ENCODE measurements around the gene PTPRG.

DNA sequence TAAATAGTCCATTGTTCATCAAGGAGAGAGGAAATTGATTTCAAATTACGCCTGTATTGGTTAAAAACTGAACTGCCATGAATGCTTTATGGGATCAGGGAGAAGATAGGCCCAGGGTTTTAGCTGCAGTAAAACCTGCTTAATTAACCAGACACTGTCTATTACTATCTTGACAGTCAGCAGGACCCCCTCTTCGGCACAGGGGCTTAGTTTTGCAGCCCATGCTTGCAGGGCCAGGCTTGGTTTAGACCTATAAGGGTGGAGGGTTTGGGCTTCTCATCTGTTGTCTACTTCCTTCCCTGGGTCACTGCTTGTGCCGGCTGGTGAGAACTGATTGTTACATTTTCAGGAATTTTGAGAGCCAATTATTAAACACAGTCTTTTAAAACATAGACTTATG is 41.1 kb downstream of the PTPRG start:
- TF ChIP-seq PRPF4 (IDR thresholded peaks at IDR 0.05; ENCODE audit: low read depth, low read length, poor library complexity, severe bottlenecking) (no peak), ESRRA (CRISPR knock-in tag; IDR thresholded peaks at IDR 0.05; ENCODE audit: low read depth) (no peak)
- TF ChIP-seq, protein P1, sequence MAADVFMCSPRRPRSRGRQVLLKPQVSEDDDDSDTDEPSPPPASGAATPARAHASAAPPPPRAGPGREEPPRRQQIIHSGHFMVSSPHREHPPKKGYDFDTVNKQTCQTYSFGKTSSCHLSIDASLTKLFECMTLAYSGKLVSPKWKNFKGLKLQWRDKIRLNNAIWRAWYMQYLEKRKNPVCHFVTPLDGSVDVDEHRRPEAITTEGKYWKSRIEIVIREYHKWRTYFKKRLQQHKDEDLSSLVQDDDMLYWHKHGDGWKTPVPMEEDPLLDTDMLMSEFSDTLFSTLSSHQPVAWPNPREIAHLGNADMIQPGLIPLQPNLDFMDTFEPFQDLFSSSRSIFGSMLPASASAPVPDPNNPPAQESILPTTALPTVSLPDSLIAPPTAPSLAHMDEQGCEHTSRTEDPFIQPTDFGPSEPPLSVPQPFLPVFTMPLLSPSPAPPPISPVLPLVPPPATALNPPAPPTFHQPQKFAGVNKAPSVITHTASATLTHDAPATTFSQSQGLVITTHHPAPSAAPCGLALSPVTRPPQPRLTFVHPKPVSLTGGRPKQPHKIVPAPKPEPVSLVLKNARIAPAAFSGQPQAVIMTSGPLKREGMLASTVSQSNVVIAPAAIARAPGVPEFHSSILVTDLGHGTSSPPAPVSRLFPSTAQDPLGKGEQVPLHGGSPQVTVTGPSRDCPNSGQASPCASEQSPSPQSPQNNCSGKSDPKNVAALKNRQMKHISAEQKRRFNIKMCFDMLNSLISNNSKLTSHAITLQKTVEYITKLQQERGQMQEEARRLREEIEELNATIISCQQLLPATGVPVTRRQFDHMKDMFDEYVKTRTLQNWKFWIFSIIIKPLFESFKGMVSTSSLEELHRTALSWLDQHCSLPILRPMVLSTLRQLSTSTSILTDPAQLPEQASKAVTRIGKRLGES (CRISPR knock-in tag; IDR thresholded peaks at IDR 0.05; ENCODE audit: borderline replicate concordance): no peak

Measured in HepG2 (cell line).